ENCODE measurements around the gene CCR3.

Gene CCR3

GRCh38 chr3:46312991-46313390 lies 70.7 kb downstream of the CCR3 start:
- no peak overlapping the region for H3K4me2 ChIP-seq (ENCODE audit: low read depth, low read length, poor library complexity, severe bottlenecking)
- no peak overlapping the region for H3K4me3 ChIP-seq (ENCODE audit: low read length, poor library complexity, severe bottlenecking)
- H3K9me3 ChIP-seq (ENCODE audit: insufficient read depth, low read depth, low read length), result no peaks in the 10 kb centered on the region
- H2AFZ ChIP-seq (ENCODE audit: low read length), result no peak overlapping the region
- no peaks in the 10 kb centered on the region for H3K9me2 ChIP-seq (replicated peaks; ENCODE audit: low read depth, low read length)
- no peaks in the 10 kb centered on the region for H3K36me3 ChIP-seq (ENCODE audit: insufficient read depth, low read length)
- no peaks in the 10 kb centered on the region for H4K20me1 ChIP-seq (ENCODE audit: insufficient read depth, low read length, poor library complexity, severe bottlenecking)
- H3K4me1 ChIP-seq (ENCODE audit: insufficient read depth, low read length, poor library complexity, severe bottlenecking), result no peaks in the 10 kb centered on the region
- H3K9ac ChIP-seq (ENCODE audit: low read depth, low read length, poor library complexity, severe bottlenecking), result no peak overlapping the region
- no peaks in the 10 kb centered on the region for H3K27me3 ChIP-seq (ENCODE audit: insufficient read depth, low read length, poor library complexity, severe bottlenecking)
- TF ChIP-seq, protein P1, sequence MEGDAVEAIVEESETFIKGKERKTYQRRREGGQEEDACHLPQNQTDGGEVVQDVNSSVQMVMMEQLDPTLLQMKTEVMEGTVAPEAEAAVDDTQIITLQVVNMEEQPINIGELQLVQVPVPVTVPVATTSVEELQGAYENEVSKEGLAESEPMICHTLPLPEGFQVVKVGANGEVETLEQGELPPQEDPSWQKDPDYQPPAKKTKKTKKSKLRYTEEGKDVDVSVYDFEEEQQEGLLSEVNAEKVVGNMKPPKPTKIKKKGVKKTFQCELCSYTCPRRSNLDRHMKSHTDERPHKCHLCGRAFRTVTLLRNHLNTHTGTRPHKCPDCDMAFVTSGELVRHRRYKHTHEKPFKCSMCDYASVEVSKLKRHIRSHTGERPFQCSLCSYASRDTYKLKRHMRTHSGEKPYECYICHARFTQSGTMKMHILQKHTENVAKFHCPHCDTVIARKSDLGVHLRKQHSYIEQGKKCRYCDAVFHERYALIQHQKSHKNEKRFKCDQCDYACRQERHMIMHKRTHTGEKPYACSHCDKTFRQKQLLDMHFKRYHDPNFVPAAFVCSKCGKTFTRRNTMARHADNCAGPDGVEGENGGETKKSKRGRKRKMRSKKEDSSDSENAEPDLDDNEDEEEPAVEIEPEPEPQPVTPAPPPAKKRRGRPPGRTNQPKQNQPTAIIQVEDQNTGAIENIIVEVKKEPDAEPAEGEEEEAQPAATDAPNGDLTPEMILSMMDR (conservative IDR thresholded peaks at IDR 0.05; ENCODE audit: low read length), result no peak
- TF ChIP-seq EZH2phosphoT487 (IDR thresholded peaks at IDR 0.05; ENCODE audit: borderline replicate concordance), result no peak
- H3K79me2 ChIP-seq (ENCODE audit: insufficient read depth, low read length), result no peaks in the 10 kb centered on the region
- no peaks in the 10 kb centered on the region for H3F3A ChIP-seq (ENCODE audit: low read depth)

GRCh38 chr3:46314517-46314916 lies 72.3 kb downstream of the CCR3 start:
- no peak overlapping the region for H2AFZ ChIP-seq (ENCODE audit: low read length)
- no peak overlapping the region for H3K4me3 ChIP-seq (ENCODE audit: low read length, poor library complexity, severe bottlenecking)
- H3K4me1 ChIP-seq (ENCODE audit: insufficient read depth, low read length, poor library complexity, severe bottlenecking), result no peaks in the 10 kb centered on the region
- H3K27me3 ChIP-seq (ENCODE audit: insufficient read depth, low read length, poor library complexity, severe bottlenecking), result no peaks in the 10 kb centered on the region
- TF ChIP-seq EZH2phosphoT487 (IDR thresholded peaks at IDR 0.05; ENCODE audit: borderline replicate concordance), result no peak
- TF ChIP-seq, protein P1 (conservative IDR thresholded peaks at IDR 0.05; ENCODE audit: low read length), result no peak
- H3K36me3 ChIP-seq (ENCODE audit: insufficient read depth, low read length), result no peaks in the 10 kb centered on the region
- no peaks in the 10 kb centered on the region for H3K9me3 ChIP-seq (ENCODE audit: insufficient read depth, low read depth, low read length)
- no peaks in the 10 kb centered on the region for H3K79me2 ChIP-seq (ENCODE audit: insufficient read depth, low read length)
- H3F3A ChIP-seq (ENCODE audit: low read depth), result no peaks in the 10 kb centered on the region
- H3K9ac ChIP-seq (ENCODE audit: low read depth, low read length, poor library complexity, severe bottlenecking), result no peak overlapping the region
- no peaks in the 10 kb centered on the region for H3K9me2 ChIP-seq (replicated peaks; ENCODE audit: low read depth, low read length)
- H3K4me2 ChIP-seq (ENCODE audit: low read depth, low read length, poor library complexity, severe bottlenecking), result no peak overlapping the region
- no peaks in the 10 kb centered on the region for H4K20me1 ChIP-seq (ENCODE audit: insufficient read depth, low read length, poor library complexity, severe bottlenecking)

GRCh38 chr3:46316206-46316605 lies 73.9 kb downstream of the CCR3 start:
- TF ChIP-seq, protein P1 (conservative IDR thresholded peaks at IDR 0.05; ENCODE audit: low read length), result no peak
- TF ChIP-seq EZH2phosphoT487 (IDR thresholded peaks at IDR 0.05; ENCODE audit: borderline replicate concordance), result no peak
- no peaks in the 10 kb centered on the region for H3K9me2 ChIP-seq (replicated peaks; ENCODE audit: low read depth, low read length)
- no peaks in the 10 kb centered on the region for H3K9me3 ChIP-seq (ENCODE audit: insufficient read depth, low read depth, low read length)
- no peaks in the 10 kb centered on the region for H3K4me1 ChIP-seq (ENCODE audit: insufficient read depth, low read length, poor library complexity, severe bottlenecking)
- no peaks in the 10 kb centered on the region for H3K36me3 ChIP-seq (ENCODE audit: insufficient read depth, low read length)
- H3F3A ChIP-seq (ENCODE audit: low read depth), result no peaks in the 10 kb centered on the region
- H3K9ac ChIP-seq (ENCODE audit: low read depth, low read length, poor library complexity, severe bottlenecking), result no peak overlapping the region
- no peak overlapping the region for H3K4me3 ChIP-seq (ENCODE audit: low read length, poor library complexity, severe bottlenecking)
- no peak overlapping the region for H2AFZ ChIP-seq (ENCODE audit: low read length)
- H3K4me2 ChIP-seq (ENCODE audit: low read depth, low read length, poor library complexity, severe bottlenecking), result no peak overlapping the region
- no peaks in the 10 kb centered on the region for H4K20me1 ChIP-seq (ENCODE audit: insufficient read depth, low read length, poor library complexity, severe bottlenecking)
- H3K79me2 ChIP-seq (ENCODE audit: insufficient read depth, low read length), result no peaks in the 10 kb centered on the region
- no peaks in the 10 kb centered on the region for H3K27me3 ChIP-seq (ENCODE audit: insufficient read depth, low read length, poor library complexity, severe bottlenecking)
